ENCODE results near the gene MTHFD2L. TPM values are rescaled to one million over a fixed set of nuclear protein-coding genes. Genes with fewer than 3 reads are reported as not detected.
"Not testable (repeated sequence)": the region's sequence is repeated elsewhere in the genome, so short reads cannot be mapped to it uniquely, and the experiment has no call there.

The MTHFD2L gene
- total and polyA plus RNA-seq, 8 donors, result 9.1 to 19.1 (median 16.6) TPM

DNA sequence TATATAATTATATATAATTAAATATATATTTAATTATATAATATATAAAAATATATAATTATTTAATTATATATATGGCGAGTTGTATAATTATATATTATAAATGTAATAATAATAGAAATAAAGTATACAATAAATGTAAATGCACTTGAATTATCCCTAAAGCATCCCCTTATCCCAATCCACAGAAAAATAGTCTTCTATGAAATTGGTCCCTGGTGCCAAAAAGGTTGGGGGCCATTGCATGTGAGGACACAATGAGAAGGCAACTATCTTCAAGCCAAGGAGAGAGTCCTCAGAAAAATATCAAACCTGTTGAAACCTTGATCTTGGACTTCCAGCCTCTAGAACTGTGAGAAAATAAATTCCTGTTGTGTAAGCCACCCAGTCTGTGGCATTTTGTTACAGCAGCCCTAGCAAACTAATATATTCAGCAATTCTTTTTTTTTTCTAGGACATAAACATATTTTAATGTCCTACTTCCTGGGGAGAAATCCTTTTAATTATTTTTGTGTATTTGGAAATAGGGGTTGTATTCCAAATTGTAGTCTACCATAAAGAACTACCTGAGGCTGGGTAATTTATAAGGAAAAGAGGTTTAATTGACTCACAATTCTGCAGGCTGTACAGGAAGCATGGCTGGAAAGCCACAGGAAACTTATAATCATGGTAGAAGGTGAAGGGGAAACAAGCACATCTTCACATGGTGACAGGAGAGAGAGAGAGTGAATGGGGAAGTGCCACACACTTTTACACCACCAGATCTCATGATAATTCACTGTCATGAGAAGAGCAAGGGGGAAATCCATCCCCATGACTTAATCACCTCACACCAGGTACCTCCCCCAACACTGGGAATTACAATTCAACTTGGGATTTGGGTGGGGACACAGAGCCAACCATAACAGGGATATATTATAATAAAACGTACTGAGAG is 36.0 kb upstream of the MTHFD2L start:
- ATAC-seq (no peak), DNase-seq (no peak)
- no peak for TF ChIP-seq CTCF (IDR thresholded peaks at IDR 0.05)
- no peaks in the 10 kb centered on the region for H3K36me3 ChIP-seq
- H3K4me1 ChIP-seq, result peaks cover 7 to 20% of the 10 kb centered on the region in 2 donors
- H3K9me3 ChIP-seq, result peaks cover 0 to 5% of the 10 kb centered on the region in 2 donors
- intact Hi-C loops (cut with DNase I), result no loop called here
- no peaks in the 10 kb centered on the region for H3K27me3 ChIP-seq
- H3K27ac ChIP-seq, result no peak overlapping the region
- no peak overlapping the region for H3K4me3 ChIP-seq

- H3K27me3 ChIP-seq, result no peaks in the 10 kb centered on the region
- no peak for TF ChIP-seq CTCF (IDR thresholded peaks at IDR 0.05)
- intact Hi-C loops (cut with DNase I), result no loop called here
- DNase-seq (peak in 1 of 4 donors; percentile 41), ATAC-seq (peak; percentile 98)
- no peaks in the 10 kb centered on the region for H3K36me3 ChIP-seq
- peak overlapping the region in 1 of 2 donors; percentile 20 for H3K27ac ChIP-seq
- peaks cover 0 to 5% of the 10 kb centered on the region in 2 donors for H3K9me3 ChIP-seq
- H3K4me3 ChIP-seq, result no peak overlapping the region
- H3K4me1 ChIP-seq, result peaks cover 0 to 7% of the 10 kb centered on the region in 2 donors
Observed at GRCh38 chr4:74123065-74123728, 34.7 kb upstream of the MTHFD2L start.

DNA sequence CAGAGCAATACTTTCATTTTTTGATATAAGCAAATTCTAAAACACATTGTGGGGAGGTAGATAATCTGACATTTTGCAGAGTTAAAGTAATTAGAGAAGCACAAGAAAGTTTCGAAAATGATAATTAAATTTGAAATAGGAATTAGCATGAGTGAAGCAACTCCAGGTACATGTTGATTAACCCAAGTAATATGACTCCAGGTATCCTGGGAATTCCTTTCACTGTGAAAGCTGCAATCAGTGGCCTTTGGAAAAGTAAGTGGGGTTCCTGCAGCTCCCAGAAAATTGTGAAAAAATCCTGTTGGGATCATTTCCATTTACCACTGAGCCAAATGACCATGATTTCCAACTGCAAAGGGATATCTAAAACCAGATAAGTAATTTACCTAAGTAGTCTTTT is 32.9 kb upstream of the MTHFD2L start:
- ATAC-seq, result no peak
- intact Hi-C loops (cut with DNase I), result no loop called here
- no peak for TF ChIP-seq CTCF (IDR thresholded peaks at IDR 0.05)
- peaks cover 0 to 6% of the 10 kb centered on the region in 2 donors for H3K4me1 ChIP-seq
- H3K36me3 ChIP-seq, result no peaks in the 10 kb centered on the region
- H3K9me3 ChIP-seq, result peaks cover 0 to 5% of the 10 kb centered on the region in 2 donors
- DNase-seq, result no peak
- no peak overlapping the region for H3K4me3 ChIP-seq
- H3K27me3 ChIP-seq, result no peaks in the 10 kb centered on the region
- H3K27ac ChIP-seq, result no peak overlapping the region

DNA sequence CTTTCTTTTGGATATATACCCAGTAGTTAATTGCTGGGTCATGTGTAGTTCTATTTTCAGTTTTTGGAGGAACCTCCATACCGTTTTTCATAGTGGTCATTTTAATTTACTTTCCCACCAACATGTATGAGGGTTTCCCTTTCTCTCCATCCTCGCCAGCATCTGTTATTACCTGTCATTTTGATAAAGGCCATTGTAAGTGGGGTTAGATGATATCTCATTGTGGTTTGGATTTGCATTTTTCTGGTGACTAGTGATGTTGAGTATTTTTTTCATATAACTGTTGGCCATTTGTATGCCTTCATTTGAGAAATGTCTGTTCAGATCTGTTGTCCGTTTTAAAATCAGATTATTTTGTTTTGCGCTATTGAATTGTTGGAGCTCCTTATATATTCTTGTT is 30.2 kb upstream of the MTHFD2L start:
- no peak overlapping the region for H3K4me3 ChIP-seq
- H3K4me1 ChIP-seq, result peaks cover 0 to 6% of the 10 kb centered on the region in 2 donors
- no peak overlapping the region for H3K27ac ChIP-seq
- no peaks in the 10 kb centered on the region for H3K27me3 ChIP-seq
- no peak for ATAC-seq
- intact Hi-C loops (cut with DNase I), result no loop called here
- no peak for DNase-seq
- no peaks in the 10 kb centered on the region for H3K36me3 ChIP-seq
- peaks cover 0 to 2% of the 10 kb centered on the region in 2 donors for H3K9me3 ChIP-seq
- no peak for TF ChIP-seq CTCF (IDR thresholded peaks at IDR 0.05)

DNA sequence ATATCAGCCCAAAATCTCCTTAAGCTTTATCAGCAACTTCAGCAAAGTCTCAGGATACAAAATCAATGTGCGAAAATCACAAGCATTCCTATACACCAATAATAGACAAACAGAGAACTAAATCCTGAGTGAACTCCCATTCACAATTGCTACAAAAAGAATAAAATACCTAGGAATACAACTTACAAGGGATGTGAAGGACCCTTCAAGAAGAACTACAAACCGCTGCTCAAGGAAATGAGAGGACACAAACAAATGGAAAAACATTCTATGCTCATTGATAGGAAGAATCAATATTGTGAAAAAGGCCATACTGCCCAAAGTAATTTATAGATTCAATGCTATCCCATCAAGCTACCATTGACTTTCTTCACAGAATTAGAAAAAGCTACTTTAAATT is 27.1 kb upstream of the MTHFD2L start:
- not testable (repeated sequence) for H3K27me3 ChIP-seq, DNase-seq, ATAC-seq, H3K9me3 ChIP-seq, H3K4me3 ChIP-seq, H3K27ac ChIP-seq, H3K36me3 ChIP-seq, H3K4me1 ChIP-seq
- intact Hi-C loops (cut with DNase I), result loop anchor here in 1 of 2 donors (5.0 kb wide), 1 partner anchor 469 kb away; no protein-coding TSS in a partner anchor

DNA sequence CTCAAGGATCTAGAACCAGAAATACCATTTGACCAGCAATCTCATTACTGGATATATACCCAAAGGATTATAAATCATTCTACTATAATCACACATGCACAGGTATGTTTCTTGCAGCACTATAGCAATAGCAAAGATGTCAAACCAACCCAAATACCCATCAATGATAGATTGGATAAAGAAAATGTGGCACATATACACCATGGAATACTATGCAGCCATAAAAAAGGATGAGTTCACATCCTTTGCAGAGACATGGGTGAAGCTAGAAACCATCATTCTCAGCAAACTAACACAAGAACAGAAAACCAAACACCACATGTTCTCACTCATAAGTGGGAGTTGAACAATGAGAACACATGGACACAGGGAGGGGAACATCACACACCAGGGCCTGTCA is 25.7 kb upstream of the MTHFD2L start:
- ATAC-seq, result not testable (repeated sequence)

More for the DNA sequence above, 25.7 kb upstream of the MTHFD2L start:
- DNase-seq, H3K36me3 ChIP-seq, H3K27me3 ChIP-seq, H3K27ac ChIP-seq, H3K4me1 ChIP-seq, H3K9me3 ChIP-seq, H3K4me3 ChIP-seq: not testable (repeated sequence)
- intact Hi-C loops (cut with DNase I), result loop anchor here in 1 of 2 donors (5.0 kb wide), 1 partner anchor 470 kb away; no protein-coding TSS in a partner anchor

Data from left lung (tissue), 10 donors.